ENCODE results near the gene GAREM1.

The GAREM1 gene

DNA sequence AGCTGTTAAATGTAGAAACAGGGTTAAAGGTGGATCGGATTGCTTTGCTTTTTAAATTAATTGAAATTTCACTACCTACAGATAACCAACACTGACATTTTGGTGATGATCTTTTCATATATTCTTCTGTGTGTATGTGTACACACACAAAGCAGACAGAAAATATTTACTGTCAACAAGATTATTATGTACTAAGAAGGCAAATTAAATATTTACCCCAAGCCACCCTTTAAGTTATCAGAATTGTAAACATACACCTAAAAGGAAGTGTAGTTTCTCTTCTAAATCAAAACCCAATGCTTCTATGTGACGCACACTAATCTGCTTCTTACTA is 98.7 kb downstream of the GAREM1 start:
- Mint-ChIP-seq H3K27me3 (ENCODE audit: low read depth, poor library complexity) (no peaks in the 10 kb centered on the region), H3K4me3 (no peak overlapping the region), H3K4me1 (no peaks in the 10 kb centered on the region), H3K27ac (no peak overlapping the region), H3K9me3 (no peaks in the 10 kb centered on the region), H3K36me3 (ENCODE audit: low read depth) (peaks cover 1% of the 10 kb centered on the region)
- TF ChIP-seq, protein P1, sequence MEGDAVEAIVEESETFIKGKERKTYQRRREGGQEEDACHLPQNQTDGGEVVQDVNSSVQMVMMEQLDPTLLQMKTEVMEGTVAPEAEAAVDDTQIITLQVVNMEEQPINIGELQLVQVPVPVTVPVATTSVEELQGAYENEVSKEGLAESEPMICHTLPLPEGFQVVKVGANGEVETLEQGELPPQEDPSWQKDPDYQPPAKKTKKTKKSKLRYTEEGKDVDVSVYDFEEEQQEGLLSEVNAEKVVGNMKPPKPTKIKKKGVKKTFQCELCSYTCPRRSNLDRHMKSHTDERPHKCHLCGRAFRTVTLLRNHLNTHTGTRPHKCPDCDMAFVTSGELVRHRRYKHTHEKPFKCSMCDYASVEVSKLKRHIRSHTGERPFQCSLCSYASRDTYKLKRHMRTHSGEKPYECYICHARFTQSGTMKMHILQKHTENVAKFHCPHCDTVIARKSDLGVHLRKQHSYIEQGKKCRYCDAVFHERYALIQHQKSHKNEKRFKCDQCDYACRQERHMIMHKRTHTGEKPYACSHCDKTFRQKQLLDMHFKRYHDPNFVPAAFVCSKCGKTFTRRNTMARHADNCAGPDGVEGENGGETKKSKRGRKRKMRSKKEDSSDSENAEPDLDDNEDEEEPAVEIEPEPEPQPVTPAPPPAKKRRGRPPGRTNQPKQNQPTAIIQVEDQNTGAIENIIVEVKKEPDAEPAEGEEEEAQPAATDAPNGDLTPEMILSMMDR (IDR thresholded peaks at IDR 0.05) = no peak
- no peak for DNase-seq

DNA sequence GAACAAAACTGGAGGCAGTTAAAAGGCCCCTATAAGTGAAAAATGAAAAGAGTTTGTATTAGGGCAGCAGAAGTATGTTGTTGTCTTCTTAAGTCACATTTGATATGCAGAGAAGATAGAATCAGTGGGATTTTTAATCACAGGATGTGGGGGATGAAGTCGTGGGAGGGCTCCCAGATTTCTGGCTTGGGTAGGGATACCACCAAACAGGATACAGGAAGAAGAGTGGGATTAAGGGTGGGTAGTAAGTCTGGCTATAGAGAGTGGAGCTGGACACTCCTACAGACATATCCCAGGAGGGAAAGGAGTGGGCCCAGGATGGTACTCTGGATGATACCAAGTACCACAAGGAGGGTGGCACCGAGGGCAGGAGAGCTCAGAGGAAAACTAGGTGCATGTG is 99.3 kb downstream of the GAREM1 start:
- Mint-ChIP-seq H3K27ac (no peak overlapping the region), H3K9me3 (no peaks in the 10 kb centered on the region), H3K4me3 (no peak overlapping the region), H3K4me1 (no peaks in the 10 kb centered on the region), H3K27me3 (ENCODE audit: low read depth, poor library complexity) (no peaks in the 10 kb centered on the region), H3K36me3 (ENCODE audit: low read depth) (no peaks in the 10 kb centered on the region)
- TF ChIP-seq, protein P1 (IDR thresholded peaks at IDR 0.05) = no peak
- no peak for DNase-seq

DNA sequence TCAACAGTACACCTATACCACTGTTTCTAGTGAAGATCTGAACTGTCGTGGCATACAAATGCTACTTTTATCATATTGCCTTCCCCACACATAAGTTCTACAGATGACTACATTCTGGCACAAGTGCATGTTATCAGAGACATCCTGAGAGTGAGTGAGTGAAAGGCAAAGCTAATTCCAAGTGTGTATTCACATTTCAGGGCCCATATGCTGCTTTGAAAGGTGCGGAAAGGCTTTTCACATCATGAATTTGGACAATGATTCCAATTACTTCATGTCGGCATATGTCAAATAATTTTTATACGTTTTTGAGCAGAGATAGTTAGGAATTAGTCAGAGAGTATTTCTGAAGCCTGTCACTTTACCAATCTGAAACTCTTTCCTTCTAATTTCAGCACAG is 101.7 kb downstream of the GAREM1 start:
- no peaks in the 10 kb centered on the region for H3K27me3 Mint-ChIP-seq (ENCODE audit: low read depth, poor library complexity)
- TF ChIP-seq, protein P1 (IDR thresholded peaks at IDR 0.05) = no peak
- H3K4me3 Mint-ChIP-seq = no peak overlapping the region
- no peaks in the 10 kb centered on the region for H3K9me3 Mint-ChIP-seq
- no peaks in the 10 kb centered on the region for H3K4me1 Mint-ChIP-seq
- H3K27ac Mint-ChIP-seq = no peak overlapping the region
- H3K36me3 Mint-ChIP-seq (ENCODE audit: low read depth) = no peaks in the 10 kb centered on the region
- no peak for DNase-seq

DNA sequence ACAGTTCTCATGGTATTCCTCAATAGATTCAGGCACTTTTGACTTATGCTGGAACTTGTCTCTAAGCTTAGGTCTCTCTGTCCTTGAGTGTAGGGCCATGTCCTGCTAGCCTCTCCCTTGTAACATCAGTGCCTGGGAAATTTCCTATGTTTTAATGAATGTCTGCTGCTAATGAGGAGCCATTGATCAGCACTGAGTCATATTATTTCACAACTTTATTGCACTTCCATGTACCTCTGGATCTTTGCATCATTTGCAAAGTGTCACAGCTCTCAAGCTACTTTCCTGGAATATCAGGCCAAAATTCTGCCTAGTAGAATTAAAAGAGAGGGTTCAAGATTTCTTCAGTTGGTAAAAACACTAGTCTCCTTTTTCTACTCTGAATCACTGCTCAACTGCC is 102.5 kb downstream of the GAREM1 start:
- TF ChIP-seq, protein P1 (IDR thresholded peaks at IDR 0.05) = no peak
- Mint-ChIP-seq H3K4me1 (no peaks in the 10 kb centered on the region), H3K27me3 (ENCODE audit: low read depth, poor library complexity) (no peaks in the 10 kb centered on the region), H3K36me3 (ENCODE audit: low read depth) (no peaks in the 10 kb centered on the region), H3K9me3 (no peaks in the 10 kb centered on the region), H3K4me3 (no peak overlapping the region), H3K27ac (no peak overlapping the region)
- DNase-seq = no peak

DNA sequence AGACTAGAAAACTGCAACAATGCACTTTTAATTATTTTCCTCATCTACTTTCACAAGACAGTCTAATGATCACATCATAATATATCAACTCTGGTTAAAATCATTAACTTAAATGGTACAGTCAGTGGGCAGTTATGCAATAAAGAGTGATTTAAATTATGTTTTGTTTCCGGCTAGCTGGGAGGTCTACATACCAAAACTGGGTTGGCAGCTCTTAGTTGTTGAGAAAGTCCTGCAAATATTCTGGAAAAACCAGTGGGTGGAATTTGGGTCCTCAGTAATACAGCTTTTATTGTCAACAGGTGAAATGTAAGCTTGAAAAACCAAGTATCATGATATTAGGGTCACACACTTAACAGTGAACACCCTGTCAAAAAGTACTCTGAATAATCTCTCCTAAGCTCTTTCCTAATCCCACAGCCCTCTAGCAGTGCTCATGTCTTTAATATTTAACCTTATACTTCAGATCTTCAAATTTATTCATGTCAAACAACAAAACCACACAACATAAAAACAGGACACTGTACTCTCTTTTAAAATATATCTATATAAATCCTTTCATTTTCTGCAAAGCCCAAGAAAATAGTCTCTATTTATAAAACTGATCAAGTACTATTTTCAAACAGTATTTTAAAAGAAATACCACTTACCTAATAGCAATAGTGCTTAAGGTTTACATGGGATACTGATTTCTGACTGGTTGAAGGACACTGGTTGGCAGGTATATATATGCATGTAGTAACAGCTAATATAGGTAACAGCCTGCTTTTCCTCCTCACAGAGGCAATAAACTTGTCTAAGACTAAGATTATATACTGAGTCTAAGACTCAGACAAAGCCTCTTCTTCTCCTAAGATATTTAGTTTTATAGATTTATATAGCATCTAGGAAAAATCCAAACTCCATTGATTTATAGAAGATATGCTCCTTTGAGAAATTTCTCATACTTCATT is 103.8 kb downstream of the GAREM1 start:
- Mint-ChIP-seq H3K27ac (no peak overlapping the region), H3K27me3 (ENCODE audit: low read depth, poor library complexity) (no peaks in the 10 kb centered on the region), H3K4me3 (no peak overlapping the region), H3K36me3 (ENCODE audit: low read depth) (no peaks in the 10 kb centered on the region), H3K9me3 (no peaks in the 10 kb centered on the region), H3K4me1 (no peaks in the 10 kb centered on the region)
- TF ChIP-seq, protein P1 (IDR thresholded peaks at IDR 0.05) = no peak
- no peak for DNase-seq

DNA sequence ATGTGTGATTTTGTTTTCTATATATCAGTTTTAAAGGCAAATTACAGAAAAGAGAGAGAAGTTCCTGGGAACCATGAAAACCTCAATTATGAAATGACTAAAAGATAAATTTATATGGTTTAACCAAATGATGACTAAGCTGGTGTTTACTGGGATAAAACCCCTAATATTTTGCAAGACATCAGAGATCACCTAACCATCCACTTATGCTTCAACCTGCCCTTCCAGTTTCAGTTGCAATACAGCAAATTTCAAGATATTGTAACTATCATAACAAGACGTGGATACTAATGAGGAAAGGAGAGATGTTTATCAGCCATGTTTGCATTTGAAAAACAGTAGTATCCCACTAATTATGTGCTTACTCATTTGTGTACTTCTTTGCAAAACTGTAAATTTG is 108.2 kb downstream of the GAREM1 start:
- H3K27me3 Mint-ChIP-seq (ENCODE audit: low read depth, poor library complexity) = no peaks in the 10 kb centered on the region
- H3K9me3 Mint-ChIP-seq = no peaks in the 10 kb centered on the region
- TF ChIP-seq, protein P1 (IDR thresholded peaks at IDR 0.05) = no peak
- H3K4me1 Mint-ChIP-seq = no peaks in the 10 kb centered on the region
- no peak overlapping the region for H3K4me3 Mint-ChIP-seq
- no peaks in the 10 kb centered on the region for H3K36me3 Mint-ChIP-seq (ENCODE audit: low read depth)
- DNase-seq = no peak
- H3K27ac Mint-ChIP-seq = no peak overlapping the region

All from nephron progenitor cell (in vitro differentiated cells).